HG03097 (cell line): ENCODE results near the gene SIRT6.
"Not testable (repeated sequence)": the region's sequence is repeated elsewhere in the genome, so short reads cannot be mapped to it uniquely, and the experiment has no call there.

ENCODE experiments used
- ATAC-seq: cut with Tn5 transposase; IDR thresholded peaks from one replicate; pipeline ENCODE4 v1.9.1; 2021; ENCODE audit not compliant: unreplicated experiment, low FRiP score

SIRT6 gene

GRCh38 chr19:4200940-4201542, 18.7 kb upstream of the SIRT6 start:
- ATAC-seq, result no peak

GRCh38 chr19:4199699-4200293, 17.4 kb upstream of the SIRT6 start:
- no peak for ATAC-seq

GRCh38 chr19:4198467-4199126, 16.2 kb upstream of the SIRT6 start:
- no peak for ATAC-seq

GRCh38 chr19:4197625-4198466, 15.5 kb upstream of the SIRT6 start:
- ATAC-seq, result no peak

- no peak for ATAC-seq
Observed at GRCh38 chr19:4197228-4197624, 14.9 kb upstream of the SIRT6 start.

GRCh38 chr19:4196587-4197148, 14.3 kb upstream of the SIRT6 start:
- ATAC-seq, result no peak

- ATAC-seq, result no peak
Observed at GRCh38 chr19:4196009-4196408, 13.6 kb upstream of the SIRT6 start.

GRCh38 chr19:4194353-4194752, 12.0 kb upstream of the SIRT6 start:
- ATAC-seq, result no peak

- ATAC-seq, result not testable (repeated sequence)
Observed at GRCh38 chr19:4192537-4192936, 10.2 kb upstream of the SIRT6 start.

GRCh38 chr19:4189641-4190040, 7.3 kb upstream of the SIRT6 start:
- no peak for ATAC-seq

GRCh38 chr19:4187313-4188122, 5.2 kb upstream of the SIRT6 start:
- ATAC-seq, result no peak

GRCh38 chr19:4186087-4186993, 4.0 kb upstream of the SIRT6 start:
- no peak for ATAC-seq

- ATAC-seq, result no peak
Observed at GRCh38 chr19:4185413-4186086, 3.2 kb upstream of the SIRT6 start.

GRCh38 chr19:4184718-4185352, 2.5 kb upstream of the SIRT6 start:
- ATAC-seq, result no peak

GRCh38 chr19:4183967-4184717, 1.8 kb upstream of the SIRT6 start:
- no peak for ATAC-seq

- ATAC-seq, result no peak
Observed at GRCh38 chr19:4181053-4181508, 1.3 kb downstream of the SIRT6 start.

- ATAC-seq, result no peak
Observed at GRCh38 chr19:4178990-4179389, 3.4 kb downstream of the SIRT6 start.
